GM21529 (cell line): Measurements from ENCODE around the gene SUCNR1.
"Not testable (repeated sequence)": the region's sequence is repeated elsewhere in the genome, so short reads cannot be mapped to it uniquely, and the experiment has no call there.

Experiments
- ATAC-seq: cut with Tn5 transposase; IDR thresholded peaks from one replicate; pipeline ENCODE4 v1.9.1; 2021; ENCODE audit not compliant: unreplicated experiment

Gene SUCNR1

GRCh38 chr3:151871639-151872468, 1.6 kb upstream of the SUCNR1 start:
- peak; percentile 86 for ATAC-seq

GRCh38 chr3:151874079-151874478, 636 bp downstream of the SUCNR1 start:
- ATAC-seq = not testable (repeated sequence)

DNA sequence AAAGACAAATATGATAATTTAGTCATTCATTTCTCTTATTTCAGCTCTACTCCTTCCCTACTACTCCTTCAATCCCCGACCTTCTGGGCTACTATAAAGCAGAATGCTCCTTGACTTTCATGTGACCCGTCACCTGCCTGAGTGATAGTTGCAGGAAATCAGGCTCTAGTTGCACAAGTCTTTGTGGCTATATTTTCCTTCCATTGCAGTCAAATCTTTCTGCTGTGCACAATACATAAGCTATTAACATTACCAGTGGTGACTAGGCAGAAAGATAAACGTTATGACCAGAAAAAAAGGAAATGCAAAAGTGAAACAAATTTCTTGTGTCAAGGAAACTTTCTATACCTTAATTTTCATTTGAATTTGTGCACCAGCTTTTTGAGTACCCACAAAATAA, 2.3 kb downstream of the SUCNR1 start:
- ATAC-seq = peak; percentile 55

- ATAC-seq = no peak
These were observed 3.8 kb downstream of the SUCNR1 start for GRCh38 chr3:151877269-151877668.

DNA sequence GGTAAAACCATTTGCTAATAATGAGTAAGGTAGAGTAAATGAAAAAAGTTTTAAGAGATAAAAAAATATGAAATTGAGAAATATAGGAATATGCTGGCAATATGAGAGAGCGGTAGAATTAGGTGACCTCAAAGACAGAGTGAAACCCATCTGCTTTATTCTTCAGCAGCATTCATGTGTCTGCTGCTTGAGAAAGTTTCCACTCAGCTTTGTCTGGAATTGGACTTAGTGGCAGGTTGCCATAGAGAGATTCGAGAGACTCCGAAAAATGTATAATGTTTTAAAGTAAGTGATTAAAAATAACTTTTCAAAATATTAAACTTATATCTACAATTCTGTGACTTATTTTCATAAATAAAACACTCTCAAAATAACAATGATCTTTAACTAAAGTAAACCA, 5.0 kb downstream of the SUCNR1 start:
- ATAC-seq = no peak

DNA sequence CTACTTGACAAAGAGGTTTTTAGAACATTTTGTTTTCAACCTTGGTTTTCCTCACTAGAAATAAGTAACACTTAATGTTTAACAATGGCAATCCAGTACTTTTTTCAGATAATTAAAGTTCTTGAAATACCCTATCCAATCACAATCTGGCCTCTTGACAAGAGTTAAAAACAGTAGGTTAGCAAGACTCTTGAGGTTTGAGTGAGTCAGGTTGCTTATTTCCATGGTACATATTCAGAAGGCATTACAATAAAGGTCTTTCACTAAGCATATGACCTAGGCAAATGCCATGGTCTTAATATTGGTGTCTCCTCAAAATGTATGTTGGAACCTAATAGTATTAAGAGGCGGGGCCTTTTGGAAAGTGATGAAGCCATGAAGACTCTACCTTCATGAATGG, 5.6 kb downstream of the SUCNR1 start:
- ATAC-seq = no peak

DNA sequence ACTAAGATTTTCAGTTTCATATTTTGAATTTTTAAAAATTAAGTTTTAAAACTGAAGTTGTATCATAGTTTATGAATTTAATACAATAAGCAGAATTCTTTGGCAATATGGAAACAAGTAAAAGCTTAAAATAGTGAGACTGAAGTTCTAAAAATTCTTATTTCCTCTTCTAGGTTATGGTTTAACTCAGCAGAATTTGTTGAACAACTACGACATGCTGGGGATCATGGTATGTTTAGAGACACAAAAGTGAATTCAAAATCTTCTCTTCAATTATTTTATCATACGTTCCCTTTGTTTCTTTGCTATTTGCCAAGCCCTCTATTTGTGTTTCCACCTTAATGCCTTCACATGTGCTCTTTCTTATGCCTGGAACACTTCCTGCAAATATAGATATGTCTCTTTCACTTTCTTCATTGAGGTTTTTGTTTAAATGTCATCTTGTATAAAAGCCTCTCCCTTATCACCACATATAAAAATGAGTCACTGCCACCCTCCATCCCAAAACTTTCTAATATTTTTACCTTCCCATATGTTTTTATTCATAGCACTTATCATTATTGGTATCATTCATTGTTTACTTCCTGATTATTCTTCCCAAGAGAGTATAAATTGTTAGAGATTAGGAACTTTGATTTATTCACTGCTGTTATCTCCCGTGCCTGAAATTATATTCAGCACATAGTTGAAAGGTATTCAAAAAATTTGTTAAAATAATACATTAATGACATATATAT, 6.4 kb downstream of the SUCNR1 start:
- ATAC-seq = peak; percentile 52

- no peak for ATAC-seq
These were observed 6.9 kb downstream of the SUCNR1 start for GRCh38 chr3:151880416-151880690.

GRCh38 chr3:151881137-151881536, 7.7 kb downstream of the SUCNR1 start:
- no peak for ATAC-seq

- not testable (repeated sequence) for ATAC-seq
These were observed 12.0 kb downstream of the SUCNR1 start for GRCh38 chr3:151885397-151885796.

- ATAC-seq = not testable (repeated sequence)
These were observed 14.2 kb downstream of the SUCNR1 start for GRCh38 chr3:151887450-151888211.

GRCh38 chr3:151890721-151891141, 17.3 kb downstream of the SUCNR1 start:
- ATAC-seq = peak; percentile 81

DNA sequence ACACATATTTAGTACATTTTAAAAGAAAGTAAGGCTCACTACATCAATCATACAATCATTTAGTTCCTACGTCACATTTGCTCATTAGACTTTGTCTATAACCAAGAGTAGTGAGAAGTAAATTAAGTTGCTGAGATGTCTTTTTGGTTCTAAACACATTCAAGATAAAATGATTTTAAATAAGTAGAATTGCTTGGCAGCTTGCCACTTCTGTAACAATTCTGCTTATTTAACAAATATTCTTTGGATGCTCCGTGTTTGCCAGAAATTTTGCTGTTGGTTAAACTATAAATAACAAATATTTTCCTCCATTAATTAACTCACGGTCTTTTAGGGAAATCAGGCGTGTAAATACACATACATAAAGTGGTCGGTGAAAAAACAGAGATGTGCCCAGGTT, 18.3 kb downstream of the SUCNR1 start:
- ATAC-seq = no peak

GRCh38 chr3:151894219-151894618, 20.8 kb downstream of the SUCNR1 start:
- no peak for ATAC-seq

GRCh38 chr3:151895478-151896241, 22.2 kb downstream of the SUCNR1 start:
- no peak for ATAC-seq

GRCh38 chr3:151896246-151897012, 23.0 kb downstream of the SUCNR1 start:
- no peak for ATAC-seq

GRCh38 chr3:151898121-151898520, 24.7 kb downstream of the SUCNR1 start:
- ATAC-seq = not testable (repeated sequence)

- ATAC-seq = not testable (repeated sequence)
These were observed 25.3 kb downstream of the SUCNR1 start for GRCh38 chr3:151898564-151899261.

DNA sequence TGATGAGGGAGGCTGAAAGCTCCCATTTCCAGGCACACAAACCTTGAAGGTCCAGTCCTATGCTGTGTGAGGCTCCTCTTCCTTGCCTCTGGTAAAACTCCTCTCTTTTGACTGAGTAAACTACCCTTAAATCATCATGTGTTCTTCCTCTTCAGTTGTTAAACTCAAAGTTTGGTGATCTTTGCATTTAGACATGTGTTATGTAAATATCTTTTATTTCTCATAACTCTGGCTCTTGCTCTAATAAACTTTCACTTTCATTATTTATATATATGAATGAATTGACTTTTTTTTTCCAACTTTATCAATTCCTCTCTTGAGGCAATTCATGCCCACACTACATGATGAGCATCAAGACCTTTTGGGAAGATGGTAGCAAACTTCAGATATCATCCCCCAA, 26.6 kb downstream of the SUCNR1 start:
- ATAC-seq = no peak

DNA sequence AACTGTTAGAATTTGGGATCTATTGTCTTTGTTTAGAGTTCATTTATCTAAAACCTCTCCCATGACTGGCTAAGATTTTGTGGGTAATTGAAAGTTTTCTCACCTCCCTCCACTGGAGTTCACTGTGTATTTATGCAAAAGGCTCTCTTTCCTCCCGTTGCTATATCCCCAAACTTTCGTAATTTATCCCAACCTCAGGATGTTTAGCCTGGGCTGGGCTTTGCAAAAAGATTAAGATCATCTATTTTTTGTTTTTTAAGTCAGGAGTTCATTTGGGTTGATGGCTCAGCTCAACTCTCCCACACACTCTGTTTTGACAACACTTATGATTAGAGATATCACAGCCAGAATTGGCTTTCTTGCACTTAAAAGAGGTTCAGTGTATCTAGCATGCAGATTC, 27.0 kb downstream of the SUCNR1 start:
- no peak for ATAC-seq
